ENCODE results near the gene ACCS. TPM values are rescaled to one million over a fixed set of nuclear protein-coding genes. Genes with fewer than 3 reads are reported as not detected.

Gene ACCS, protein sequence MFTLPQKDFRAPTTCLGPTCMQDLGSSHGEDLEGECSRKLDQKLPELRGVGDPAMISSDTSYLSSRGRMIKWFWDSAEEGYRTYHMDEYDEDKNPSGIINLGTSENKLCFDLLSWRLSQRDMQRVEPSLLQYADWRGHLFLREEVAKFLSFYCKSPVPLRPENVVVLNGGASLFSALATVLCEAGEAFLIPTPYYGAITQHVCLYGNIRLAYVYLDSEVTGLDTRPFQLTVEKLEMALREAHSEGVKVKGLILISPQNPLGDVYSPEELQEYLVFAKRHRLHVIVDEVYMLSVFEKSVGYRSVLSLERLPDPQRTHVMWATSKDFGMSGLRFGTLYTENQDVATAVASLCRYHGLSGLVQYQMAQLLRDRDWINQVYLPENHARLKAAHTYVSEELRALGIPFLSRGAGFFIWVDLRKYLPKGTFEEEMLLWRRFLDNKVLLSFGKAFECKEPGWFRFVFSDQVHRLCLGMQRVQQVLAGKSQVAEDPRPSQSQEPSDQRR
- total RNA-seq = 20.9 TPM

DNA sequence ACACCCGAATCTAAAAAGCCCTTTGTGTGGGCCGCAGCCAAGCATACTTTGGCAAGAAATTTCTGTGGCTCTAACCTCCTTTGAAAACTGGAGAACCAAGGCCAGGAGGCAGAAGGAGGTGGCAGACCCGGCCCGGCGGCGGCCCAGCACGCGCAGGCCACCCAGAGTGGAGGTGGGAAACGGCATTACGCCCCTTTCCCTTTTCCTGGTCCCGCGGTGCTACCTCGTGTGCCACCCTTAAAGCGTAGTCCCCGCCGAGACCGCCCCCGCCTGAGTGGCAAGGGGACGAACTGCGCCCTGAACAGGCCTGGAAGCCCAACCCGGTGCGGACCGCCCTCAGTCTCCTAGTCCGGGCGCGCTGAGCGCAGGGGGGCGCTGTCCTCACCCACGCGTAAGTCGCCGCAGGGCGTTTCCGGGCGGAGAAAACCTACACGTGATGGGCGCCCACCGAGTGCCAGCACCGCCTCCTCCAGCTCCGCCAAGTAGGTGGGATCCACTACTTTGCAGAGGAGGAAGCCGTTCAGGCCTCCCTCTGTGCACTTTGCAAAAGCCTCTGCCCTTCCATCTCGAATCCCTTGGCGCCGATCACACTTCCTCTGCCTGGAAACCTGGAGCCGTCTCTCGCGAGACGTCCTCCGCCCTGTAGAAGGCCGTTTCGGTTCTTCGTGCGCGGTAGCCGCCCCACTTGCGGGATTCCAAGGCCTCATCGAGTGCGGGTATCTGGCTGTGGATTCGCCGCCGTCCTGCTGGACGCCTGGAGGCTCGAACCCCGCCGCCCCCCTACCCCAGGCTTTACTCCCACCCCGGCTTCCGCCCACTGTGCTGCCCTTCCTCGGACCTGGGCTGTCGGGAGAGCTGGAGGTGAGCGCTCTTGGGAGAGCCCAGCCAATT is at the start of gene ACCS:
Gene ACCS (plus strand): TSS at position 430 of the 891 bp plus-strand sequence. CDS start 1,358 bp downstream, outside the sequence.
- H3K9me3 ChIP-seq (ENCODE audit: control insufficient read depth in 3 of 3, low read length in 3 of 3) = no peaks in the 10 kb centered on the region
- H3K9ac ChIP-seq (ENCODE audit: low read depth in 1 of 3, low read length in 3 of 3) = peak within 1 kb of the TSS; percentile 82 to 91 (median 84)
- H3K4me3 ChIP-seq (ENCODE audit: low read length in 3 of 3) = peak within 1 kb of the TSS; percentile 76 to 97 (median 95)
- peaks cover 0 to 8% (median 5%) of the 10 kb centered on the region in 3 donors for H3K36me3 ChIP-seq (ENCODE audit: control insufficient read depth in 3 of 3, insufficient read depth in 3 of 3, low read length in 3 of 3)
- peak within 1 kb of the TSS; percentile 86 for H3K27ac ChIP-seq (ENCODE audit: low read depth, low read length)
- peaks cover 4 to 10% (median 6%) of the 10 kb centered on the region in 3 donors for H3K4me1 ChIP-seq (ENCODE audit: control insufficient read depth in 3 of 3, insufficient read depth in 3 of 3, low read length in 3 of 3)
- H3K27me3 ChIP-seq (ENCODE audit: control insufficient read depth in 3 of 3, insufficient read depth in 3 of 3, low read length in 3 of 3) = no peaks in the 10 kb centered on the region

DNA sequence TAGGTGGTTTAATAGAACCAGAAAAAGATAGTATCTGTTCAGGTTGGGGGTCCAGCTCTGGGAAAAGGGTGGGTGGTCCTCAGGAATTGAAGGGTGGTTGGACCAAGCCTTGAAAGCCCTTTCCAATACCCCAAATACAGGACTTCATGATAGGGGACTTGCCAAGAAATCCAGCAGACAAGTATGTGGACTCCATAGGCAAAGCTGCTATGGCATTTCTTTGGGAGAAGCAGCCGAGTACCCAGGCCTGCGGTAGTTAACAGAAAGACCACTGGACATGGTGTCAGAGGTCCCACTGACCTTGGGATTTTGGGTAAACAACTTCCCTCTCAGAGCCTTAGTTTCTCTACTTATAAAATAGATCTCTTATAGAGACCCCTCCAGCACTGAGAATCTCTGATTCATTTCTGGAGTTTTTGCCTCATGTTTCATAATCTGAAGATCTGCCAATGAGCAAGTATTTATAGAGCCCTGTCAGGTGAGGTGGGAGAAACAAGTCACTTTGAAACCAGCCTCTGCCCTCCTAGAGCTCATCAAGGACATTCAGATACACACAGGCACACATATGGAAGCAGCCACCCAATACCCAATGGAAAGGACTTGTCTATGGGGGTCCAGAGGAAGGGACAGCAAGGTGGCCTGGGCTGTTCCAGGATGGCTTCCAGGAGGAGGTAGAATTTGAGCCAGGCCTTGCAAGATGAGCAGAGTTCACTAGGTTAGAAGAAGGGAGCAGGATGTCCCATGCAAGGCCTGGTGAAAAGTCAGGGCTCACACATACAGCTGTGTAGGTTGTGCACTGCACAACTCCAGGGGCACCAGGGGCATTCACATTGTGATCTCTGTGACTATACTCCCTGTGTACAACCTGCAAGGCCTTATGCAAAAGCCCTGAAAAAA is 49.3 kb upstream of the ACCS start:
- Histone ChIP-seq H3K36me3 (ENCODE audit: control insufficient read depth in 3 of 3, insufficient read depth in 3 of 3, low read length in 3 of 3) (no peaks in the 10 kb centered on the region), H3K4me1 (ENCODE audit: control insufficient read depth in 3 of 3, insufficient read depth in 3 of 3, low read length in 3 of 3) (peaks cover 7 to 22% (median 19%) of the 10 kb centered on the region in 3 donors), H3K9ac (ENCODE audit: low read depth in 1 of 3, low read length in 3 of 3) (no peak overlapping the region), H3K27ac (ENCODE audit: low read depth, low read length) (no peak overlapping the region), H3K9me3 (ENCODE audit: control insufficient read depth in 3 of 3, low read length in 3 of 3) (no peaks in the 10 kb centered on the region), H3K27me3 (ENCODE audit: control insufficient read depth in 3 of 3, insufficient read depth in 3 of 3, low read length in 3 of 3) (no peaks in the 10 kb centered on the region), H3K4me3 (ENCODE audit: low read length in 3 of 3) (no peak overlapping the region)

GRCh38 chr11:44017443-44018126 is 48.5 kb upstream of the ACCS start:
- H3K27ac ChIP-seq (ENCODE audit: low read depth, low read length) = no peak overlapping the region
- no peaks in the 10 kb centered on the region for H3K27me3 ChIP-seq (ENCODE audit: control insufficient read depth in 3 of 3, insufficient read depth in 3 of 3, low read length in 3 of 3)
- peaks cover 7 to 22% (median 19%) of the 10 kb centered on the region in 3 donors for H3K4me1 ChIP-seq (ENCODE audit: control insufficient read depth in 3 of 3, insufficient read depth in 3 of 3, low read length in 3 of 3)
- no peak overlapping the region for H3K4me3 ChIP-seq (ENCODE audit: low read length in 3 of 3)
- H3K9ac ChIP-seq (ENCODE audit: low read depth in 1 of 3, low read length in 3 of 3) = no peak overlapping the region
- H3K9me3 ChIP-seq (ENCODE audit: control insufficient read depth in 3 of 3, low read length in 3 of 3) = peaks cover 0 to 2% (median 0%) of the 10 kb centered on the region in 3 donors
- no peaks in the 10 kb centered on the region for H3K36me3 ChIP-seq (ENCODE audit: control insufficient read depth in 3 of 3, insufficient read depth in 3 of 3, low read length in 3 of 3)

- no peak overlapping the region for H3K27ac ChIP-seq (ENCODE audit: low read depth, low read length)
- H3K9ac ChIP-seq (ENCODE audit: low read depth in 1 of 3, low read length in 3 of 3) = no peak overlapping the region
- H3K4me1 ChIP-seq (ENCODE audit: control insufficient read depth in 3 of 3, insufficient read depth in 3 of 3, low read length in 3 of 3) = peaks cover 7 to 22% (median 19%) of the 10 kb centered on the region in 3 donors
- peaks cover 0 to 3% (median 0%) of the 10 kb centered on the region in 3 donors for H3K9me3 ChIP-seq (ENCODE audit: control insufficient read depth in 3 of 3, low read length in 3 of 3)
- H3K36me3 ChIP-seq (ENCODE audit: control insufficient read depth in 3 of 3, insufficient read depth in 3 of 3, low read length in 3 of 3) = no peaks in the 10 kb centered on the region
- no peaks in the 10 kb centered on the region for H3K27me3 ChIP-seq (ENCODE audit: control insufficient read depth in 3 of 3, insufficient read depth in 3 of 3, low read length in 3 of 3)
- no peak overlapping the region for H3K4me3 ChIP-seq (ENCODE audit: low read length in 3 of 3)
Observed at GRCh38 chr11:44018127-44018521, 47.9 kb upstream of the ACCS start.

DNA sequence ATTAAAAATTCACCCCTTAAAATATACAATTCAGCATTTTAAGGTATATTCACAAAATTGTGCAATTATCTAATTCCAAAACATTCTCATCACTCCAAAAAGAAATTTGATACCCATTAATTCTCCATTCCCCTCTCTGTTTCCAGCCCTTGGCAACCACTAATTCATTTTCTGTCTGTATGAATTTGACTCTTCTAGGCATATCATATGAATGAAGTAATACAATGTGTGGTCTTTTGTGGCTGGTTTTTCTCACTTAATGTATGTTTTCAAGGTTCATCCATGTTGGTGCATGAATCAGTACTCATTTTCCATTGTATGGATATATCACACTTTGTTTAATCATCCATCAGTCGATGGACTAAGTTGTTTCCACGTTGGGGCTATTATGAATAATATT is 47.2 kb upstream of the ACCS start:
- H3K9me3 ChIP-seq (ENCODE audit: control insufficient read depth in 3 of 3, low read length in 3 of 3) = peaks cover 0 to 3% (median 0%) of the 10 kb centered on the region in 3 donors
- no peaks in the 10 kb centered on the region for H3K27me3 ChIP-seq (ENCODE audit: control insufficient read depth in 3 of 3, insufficient read depth in 3 of 3, low read length in 3 of 3)
- H3K9ac ChIP-seq (ENCODE audit: low read depth in 1 of 3, low read length in 3 of 3) = no peak overlapping the region
- H3K27ac ChIP-seq (ENCODE audit: low read depth, low read length) = no peak overlapping the region
- peaks cover 7 to 22% (median 19%) of the 10 kb centered on the region in 3 donors for H3K4me1 ChIP-seq (ENCODE audit: control insufficient read depth in 3 of 3, insufficient read depth in 3 of 3, low read length in 3 of 3)
- no peak overlapping the region for H3K4me3 ChIP-seq (ENCODE audit: low read length in 3 of 3)
- H3K36me3 ChIP-seq (ENCODE audit: control insufficient read depth in 3 of 3, insufficient read depth in 3 of 3, low read length in 3 of 3) = no peaks in the 10 kb centered on the region

- Histone ChIP-seq H3K9ac (ENCODE audit: low read depth in 1 of 3, low read length in 3 of 3) (no peak overlapping the region), H3K9me3 (ENCODE audit: control insufficient read depth in 3 of 3, low read length in 3 of 3) (peaks cover 0 to 3% (median 0%) of the 10 kb centered on the region in 3 donors), H3K4me1 (ENCODE audit: control insufficient read depth in 3 of 3, insufficient read depth in 3 of 3, low read length in 3 of 3) (no peaks in the 10 kb centered on the region)
Observed at GRCh38 chr11:44024977-44025376, 41.1 kb upstream of the ACCS start.

DNA sequence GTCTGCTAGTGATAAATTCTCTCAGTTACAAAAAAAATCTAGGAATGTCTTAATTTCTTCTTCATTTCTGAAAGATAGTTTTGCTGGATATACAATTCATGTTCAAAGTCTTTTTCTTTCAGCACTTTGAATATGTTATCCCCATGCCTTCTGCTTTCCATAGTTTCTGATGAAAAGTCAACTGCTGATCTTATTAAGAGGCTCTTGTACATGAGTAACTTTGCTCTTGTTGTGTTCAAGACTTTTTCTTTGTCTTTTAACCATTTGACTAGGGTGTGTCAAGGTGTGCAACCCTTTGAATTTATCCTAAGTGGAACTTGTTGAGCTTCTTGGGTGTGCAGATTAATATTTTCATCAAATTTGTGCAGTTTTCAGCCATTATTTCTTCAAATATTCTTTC is 40.3 kb upstream of the ACCS start:
- Histone ChIP-seq H3K4me1 (ENCODE audit: control insufficient read depth in 3 of 3, insufficient read depth in 3 of 3, low read length in 3 of 3) (peaks cover 0 to 2% (median under 1%) of the 10 kb centered on the region in 3 donors), H3K9me3 (ENCODE audit: control insufficient read depth in 3 of 3, low read length in 3 of 3) (peaks cover 0 to 3% (median 0%) of the 10 kb centered on the region in 3 donors), H3K27me3 (ENCODE audit: control insufficient read depth in 3 of 3, insufficient read depth in 3 of 3, low read length in 3 of 3) (no peaks in the 10 kb centered on the region), H3K9ac (ENCODE audit: low read depth in 1 of 3, low read length in 3 of 3) (no peak overlapping the region), H3K4me3 (ENCODE audit: low read length in 3 of 3) (no peak overlapping the region), H3K27ac (ENCODE audit: low read depth, low read length) (no peak overlapping the region), H3K36me3 (ENCODE audit: control insufficient read depth in 3 of 3, insufficient read depth in 3 of 3, low read length in 3 of 3) (no peaks in the 10 kb centered on the region)

More at GRCh38 chr11:44024977-44025376, 41.1 kb upstream of the ACCS start:
- Histone ChIP-seq H3K36me3 (ENCODE audit: control insufficient read depth in 3 of 3, insufficient read depth in 3 of 3, low read length in 3 of 3) (no peaks in the 10 kb centered on the region), H3K4me3 (ENCODE audit: low read length in 3 of 3) (no peak overlapping the region), H3K27ac (ENCODE audit: low read depth, low read length) (no peak overlapping the region), H3K27me3 (ENCODE audit: control insufficient read depth in 3 of 3, insufficient read depth in 3 of 3, low read length in 3 of 3) (no peaks in the 10 kb centered on the region)

GRCh38 chr11:44028401-44028800 is 37.7 kb upstream of the ACCS start:
- peaks cover 21 to 23% (median 21%) of the 10 kb centered on the region in 3 donors for H3K4me1 ChIP-seq (ENCODE audit: control insufficient read depth in 3 of 3, insufficient read depth in 3 of 3, low read length in 3 of 3)
- H3K4me3 ChIP-seq (ENCODE audit: low read length in 3 of 3) = no peak overlapping the region
- no peaks in the 10 kb centered on the region for H3K9me3 ChIP-seq (ENCODE audit: control insufficient read depth in 3 of 3, low read length in 3 of 3)
- no peak overlapping the region for H3K27ac ChIP-seq (ENCODE audit: low read depth, low read length)
- H3K36me3 ChIP-seq (ENCODE audit: control insufficient read depth in 3 of 3, insufficient read depth in 3 of 3, low read length in 3 of 3) = no peaks in the 10 kb centered on the region
- peaks cover 0 to 11% (median 0%) of the 10 kb centered on the region in 3 donors for H3K27me3 ChIP-seq (ENCODE audit: control insufficient read depth in 3 of 3, insufficient read depth in 3 of 3, low read length in 3 of 3)
- no peak overlapping the region for H3K9ac ChIP-seq (ENCODE audit: low read depth in 1 of 3, low read length in 3 of 3)

Data from skeletal muscle tissue (tissue), 4 donors.